ENCODE measurements around the gene OR6C76.
"Not testable (repeated sequence)": the region's sequence is repeated elsewhere in the genome, so short reads cannot be mapped to it uniquely, and the experiment has no call there.

Gene OR6C76

GRCh38 chr12:55425954-55426353 is at the start of gene OR6C76:
TSS of gene OR6C76 (plus strand) at chr12:55426254. CDS start at chr12:55426254, 0 bp downstream.
- in situ Hi-C loops (cut with HindIII; ENCODE audit: low sequenced_read_pairs), result no loop called here

- in situ Hi-C loops (cut with HindIII; ENCODE audit: low sequenced_read_pairs), result no loop called here
These were observed 40.2 kb upstream of the OR6C76 start for GRCh38 chr12:55385891-55386290.

- in situ Hi-C loops (cut with HindIII; ENCODE audit: low sequenced_read_pairs), result no loop called here
These were observed 33.8 kb upstream of the OR6C76 start for GRCh38 chr12:55392032-55392795.

GRCh38 chr12:55396326-55396725 is 29.7 kb upstream of the OR6C76 start:
- in situ Hi-C loops (cut with HindIII; ENCODE audit: low sequenced_read_pairs), result no loop called here

- in situ Hi-C loops (cut with HindIII; ENCODE audit: low sequenced_read_pairs), result no loop called here
These were observed 25.8 kb upstream of the OR6C76 start, which contains the start of gene OR6C65 for GRCh38 chr12:55400229-55400628. TSS of gene OR6C65 (plus strand) at chr12:55400529. CDS start at chr12:55400529, 0 bp downstream.

GRCh38 chr12:55407866-55408265 is 18.2 kb upstream of the OR6C76 start:
- in situ Hi-C loops (cut with HindIII; ENCODE audit: low sequenced_read_pairs), result no loop called here

GRCh38 chr12:55409133-55409532 is 16.9 kb upstream of the OR6C76 start:
- in situ Hi-C loops (cut with HindIII; ENCODE audit: low sequenced_read_pairs), result not testable (repeated sequence)

GRCh38 chr12:55412138-55412537 is 13.9 kb upstream of the OR6C76 start:
- in situ Hi-C loops (cut with HindIII; ENCODE audit: low sequenced_read_pairs), result not testable (repeated sequence)

- in situ Hi-C loops (cut with HindIII; ENCODE audit: low sequenced_read_pairs), result not testable (repeated sequence)
These were observed 12.3 kb upstream of the OR6C76 start for GRCh38 chr12:55413498-55414388.

- in situ Hi-C loops (cut with HindIII; ENCODE audit: low sequenced_read_pairs), result not testable (repeated sequence)
These were observed 11.6 kb upstream of the OR6C76 start for GRCh38 chr12:55414396-55414823.

GRCh38 chr12:55414889-55415288 is 11.2 kb upstream of the OR6C76 start:
- in situ Hi-C loops (cut with HindIII; ENCODE audit: low sequenced_read_pairs), result not testable (repeated sequence)

- in situ Hi-C loops (cut with HindIII; ENCODE audit: low sequenced_read_pairs), result no loop called here
These were observed 9.1 kb upstream of the OR6C76 start for GRCh38 chr12:55416961-55417360.

- in situ Hi-C loops (cut with HindIII; ENCODE audit: low sequenced_read_pairs), result no loop called here
These were observed 5.6 kb upstream of the OR6C76 start for GRCh38 chr12:55420307-55420962.

GRCh38 chr12:55428331-55429243 is 2.5 kb downstream of the OR6C76 start:
- in situ Hi-C loops (cut with HindIII; ENCODE audit: low sequenced_read_pairs), result no loop called here

GRCh38 chr12:55441233-55441632 is 15.2 kb downstream of the OR6C76 start:
- in situ Hi-C loops (cut with HindIII; ENCODE audit: low sequenced_read_pairs), result not testable (repeated sequence)

- in situ Hi-C loops (cut with HindIII; ENCODE audit: low sequenced_read_pairs), result no loop called here
These were observed 17.7 kb downstream of the OR6C76 start, which contains the start of gene OR6C2 for GRCh38 chr12:55443776-55444175. TSS of gene OR6C2 (plus strand) at chr12:55444076. CDS start at chr12:55452214, 8,138 bp downstream.

- in situ Hi-C loops (cut with HindIII; ENCODE audit: low sequenced_read_pairs), result no loop called here
These were observed 19.3 kb downstream of the OR6C76 start for GRCh38 chr12:55445357-55445756.

GRCh38 chr12:55446326-55446725 is 20.3 kb downstream of the OR6C76 start:
- in situ Hi-C loops (cut with HindIII; ENCODE audit: low sequenced_read_pairs), result no loop called here

- in situ Hi-C loops (cut with HindIII; ENCODE audit: low sequenced_read_pairs), result no loop called here
These were observed 22.8 kb downstream of the OR6C76 start for GRCh38 chr12:55448825-55449224.

- in situ Hi-C loops (cut with HindIII; ENCODE audit: low sequenced_read_pairs), result not testable (repeated sequence)
These were observed 38.9 kb downstream of the OR6C76 start for GRCh38 chr12:55464926-55465325.

Data from endothelial cell of hepatic sinusoid (primary cell).